Measurements from ENCODE around the gene RASGEF1C.

- TF ChIP-seq, protein P1, sequence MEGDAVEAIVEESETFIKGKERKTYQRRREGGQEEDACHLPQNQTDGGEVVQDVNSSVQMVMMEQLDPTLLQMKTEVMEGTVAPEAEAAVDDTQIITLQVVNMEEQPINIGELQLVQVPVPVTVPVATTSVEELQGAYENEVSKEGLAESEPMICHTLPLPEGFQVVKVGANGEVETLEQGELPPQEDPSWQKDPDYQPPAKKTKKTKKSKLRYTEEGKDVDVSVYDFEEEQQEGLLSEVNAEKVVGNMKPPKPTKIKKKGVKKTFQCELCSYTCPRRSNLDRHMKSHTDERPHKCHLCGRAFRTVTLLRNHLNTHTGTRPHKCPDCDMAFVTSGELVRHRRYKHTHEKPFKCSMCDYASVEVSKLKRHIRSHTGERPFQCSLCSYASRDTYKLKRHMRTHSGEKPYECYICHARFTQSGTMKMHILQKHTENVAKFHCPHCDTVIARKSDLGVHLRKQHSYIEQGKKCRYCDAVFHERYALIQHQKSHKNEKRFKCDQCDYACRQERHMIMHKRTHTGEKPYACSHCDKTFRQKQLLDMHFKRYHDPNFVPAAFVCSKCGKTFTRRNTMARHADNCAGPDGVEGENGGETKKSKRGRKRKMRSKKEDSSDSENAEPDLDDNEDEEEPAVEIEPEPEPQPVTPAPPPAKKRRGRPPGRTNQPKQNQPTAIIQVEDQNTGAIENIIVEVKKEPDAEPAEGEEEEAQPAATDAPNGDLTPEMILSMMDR (IDR thresholded peaks at IDR 0.05), result no peak
- no peak for TF ChIP-seq POLR2A (IDR thresholded peaks at IDR 0.05)
Observed at GRCh38 chr5:180175015-180175431, 34.0 kb downstream of the RASGEF1C start.
